KOPT-K1 (cell line): ENCODE measurements around the gene ABCD3.
"Not testable (repeated sequence)": the region's sequence is repeated elsewhere in the genome, so short reads cannot be mapped to it uniquely, and the experiment has no call there.

ENCODE experiments used
- H3K27ac ChIP-seq: fragments of 200-600 bp; sonication (generic); 2 replicates; pipeline ENCODE4 v1.5.1; 2016; ENCODE audit warnings: antibody characterized with exemption, mild to moderate bottlenecking, low read depth, low read length; ENCODE audit not compliant: poor library complexity, severe bottlenecking
- H3K36me3 ChIP-seq: fragments of 200-600 bp; sonication (generic); 2 replicates; pipeline ENCODE4 v1.5.1; 2017; ENCODE audit warnings: antibody characterized with exemption, mild to moderate bottlenecking, low read length, moderate library complexity; ENCODE audit not compliant: insufficient read depth
- H3K9me3 ChIP-seq: fragments of 200-600 bp; sonication (generic); 2 replicates; pipeline ENCODE4 v1.5.1; 2017; ENCODE audit warnings: antibody characterized with exemption, low read length, mild to moderate bottlenecking; ENCODE audit not compliant: insufficient read depth, poor library complexity, severe bottlenecking

The ABCD3 gene

GRCh38 chr1:94428927-94429528 lies 10.8 kb downstream of the ABCD3 start:
- H3K27ac ChIP-seq: not testable (repeated sequence)
- Histone ChIP-seq H3K36me3 (peaks cover 13% of the 10 kb centered on the region; the same call in 1 of the 2 replicates), H3K9me3 (peaks cover 41% of the 10 kb centered on the region)

GRCh38 chr1:94430066-94430465 lies 11.9 kb downstream of the ABCD3 start:
- H3K9me3 ChIP-seq: peaks cover 41% of the 10 kb centered on the region
- not testable (repeated sequence) for H3K27ac ChIP-seq
- H3K36me3 ChIP-seq: peaks cover 13% of the 10 kb centered on the region; the same call in 1 of the 2 replicates

- Histone ChIP-seq H3K9me3 (peaks cover 56% of the 10 kb centered on the region), H3K36me3 (peaks cover 8% of the 10 kb centered on the region; the same call in 1 of the 2 replicates), H3K27ac (no peak overlapping the region)
These were observed 15.7 kb downstream of the ABCD3 start for GRCh38 chr1:94433866-94434265.

DNA sequence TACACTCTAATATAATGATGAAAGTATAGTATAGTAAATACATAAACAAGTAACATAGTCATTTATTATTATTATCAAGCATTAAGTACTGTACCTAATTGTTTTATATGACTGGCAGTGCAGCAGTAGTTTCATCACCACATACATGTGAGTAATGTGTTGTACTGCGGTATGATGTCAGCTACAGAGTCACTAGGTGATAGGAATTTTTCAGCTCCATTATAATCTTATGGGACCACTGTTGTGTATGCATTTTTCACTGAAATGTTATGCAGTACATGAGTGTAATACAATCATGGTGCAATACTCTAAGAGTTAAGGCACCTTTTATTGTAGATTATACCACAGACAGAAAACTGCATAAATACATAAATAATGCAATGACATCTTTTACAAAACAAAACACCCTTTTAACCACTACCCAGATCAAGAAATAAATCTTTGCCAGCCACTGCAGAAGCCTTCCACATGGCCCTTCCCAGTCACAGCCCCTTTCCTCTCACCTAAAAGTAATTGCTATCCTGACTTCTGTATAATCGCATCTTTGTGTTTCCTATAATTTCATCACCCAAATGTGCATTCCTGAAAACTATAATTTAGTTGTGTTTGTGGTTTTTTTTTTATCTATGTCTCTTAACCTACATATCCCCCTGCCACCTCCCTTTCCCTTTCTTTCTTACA lies 16.3 kb downstream of the ABCD3 start:
- H3K9me3 ChIP-seq: peaks cover 50% of the 10 kb centered on the region
- no peak overlapping the region for H3K27ac ChIP-seq
- H3K36me3 ChIP-seq: 0 out of 2 replicates have a peak, but pooled peaks cover 7% of the 10 kb centered on the region

DNA sequence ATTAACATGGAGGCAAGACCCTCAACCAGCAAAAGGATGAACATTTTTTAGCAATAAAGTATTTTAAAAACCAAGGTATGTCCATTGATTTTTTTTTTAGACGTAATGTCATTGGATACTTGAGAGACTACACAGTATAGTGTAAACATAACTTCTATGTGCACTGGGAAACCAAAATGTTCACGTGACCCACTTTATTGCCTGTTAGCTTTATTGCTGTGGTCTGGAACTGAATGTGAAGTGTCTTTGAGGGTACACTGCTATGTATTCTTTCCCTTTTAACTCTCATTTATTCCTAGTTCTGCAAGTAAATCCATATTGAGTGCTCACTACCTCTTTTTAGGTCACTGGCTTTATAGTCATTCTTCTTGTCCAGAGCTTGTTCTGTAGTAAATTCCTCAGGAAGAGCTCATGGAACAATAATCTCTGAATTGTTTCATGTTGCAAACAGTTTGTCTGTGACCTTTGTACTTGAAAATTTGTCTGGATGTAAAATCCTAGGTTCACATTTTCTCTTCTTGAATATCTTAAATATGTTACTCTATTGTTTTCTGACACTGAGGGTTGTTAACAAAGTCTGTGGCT lies 20.6 kb downstream of the ABCD3 start:
- no peak overlapping the region for H3K27ac ChIP-seq
- 0 out of 2 replicates have a peak, but pooled peaks cover 4% of the 10 kb centered on the region for H3K36me3 ChIP-seq
- H3K9me3 ChIP-seq: peaks cover 68% of the 10 kb centered on the region

DNA sequence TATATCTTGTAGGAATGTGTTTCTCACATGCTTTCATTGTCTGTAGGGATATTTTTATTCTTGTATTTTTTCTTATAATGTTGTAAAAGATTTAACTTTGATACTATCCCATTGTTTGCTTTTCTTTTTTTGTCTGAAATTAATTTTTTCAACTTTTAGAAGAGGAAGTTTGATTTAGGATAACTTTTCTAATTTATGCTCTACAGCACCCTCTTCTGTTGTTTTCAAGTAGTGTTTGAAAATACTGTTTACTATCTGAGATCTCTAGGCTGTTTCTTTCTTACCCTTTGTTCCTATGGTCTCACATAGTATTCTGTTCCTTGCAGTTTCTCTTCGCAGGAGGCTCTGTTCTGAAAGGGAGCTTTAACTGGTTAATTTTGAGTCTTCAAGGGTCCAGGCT lies 21.9 kb downstream of the ABCD3 start:
- H3K27ac ChIP-seq: no peak overlapping the region
- H3K36me3 ChIP-seq: 0 out of 2 replicates have a peak, but pooled peaks cover 4% of the 10 kb centered on the region
- peaks cover 80% of the 10 kb centered on the region for H3K9me3 ChIP-seq

GRCh38 chr1:94443067-94443466 lies 24.9 kb downstream of the ABCD3 start:
- peaks cover 80% of the 10 kb centered on the region for H3K9me3 ChIP-seq
- H3K36me3 ChIP-seq, H3K27ac ChIP-seq: not testable (repeated sequence)

GRCh38 chr1:94444819-94445218 lies 26.6 kb downstream of the ABCD3 start:
- Histone ChIP-seq H3K9me3 (peaks cover 94% of the 10 kb centered on the region), H3K36me3 (peaks cover 24% of the 10 kb centered on the region)
- H3K27ac ChIP-seq: not testable (repeated sequence)

DNA sequence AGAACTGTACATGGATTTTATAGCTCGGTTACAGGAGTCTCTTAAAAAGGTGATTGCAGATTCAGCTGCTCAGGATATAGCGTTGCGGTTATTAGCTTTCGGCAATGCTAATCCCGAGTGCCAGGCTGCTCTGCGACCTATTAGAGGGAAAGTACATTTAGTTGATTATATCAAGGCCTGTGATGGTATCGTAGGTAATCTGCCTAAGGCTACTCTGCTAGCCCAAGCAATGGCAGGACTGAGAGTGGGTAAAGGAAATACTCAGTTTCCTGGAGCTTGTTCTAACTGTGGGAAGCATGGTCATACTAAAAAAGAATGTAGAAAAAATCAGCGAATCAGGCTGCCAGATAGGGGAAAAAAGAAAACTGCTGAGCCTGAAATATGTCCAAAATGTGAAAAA lies 27.5 kb downstream of the ABCD3 start:
- Histone ChIP-seq H3K36me3 (peaks cover 30% of the 10 kb centered on the region), H3K9me3 (peaks cover 94% of the 10 kb centered on the region)
- not testable (repeated sequence) for H3K27ac ChIP-seq

DNA sequence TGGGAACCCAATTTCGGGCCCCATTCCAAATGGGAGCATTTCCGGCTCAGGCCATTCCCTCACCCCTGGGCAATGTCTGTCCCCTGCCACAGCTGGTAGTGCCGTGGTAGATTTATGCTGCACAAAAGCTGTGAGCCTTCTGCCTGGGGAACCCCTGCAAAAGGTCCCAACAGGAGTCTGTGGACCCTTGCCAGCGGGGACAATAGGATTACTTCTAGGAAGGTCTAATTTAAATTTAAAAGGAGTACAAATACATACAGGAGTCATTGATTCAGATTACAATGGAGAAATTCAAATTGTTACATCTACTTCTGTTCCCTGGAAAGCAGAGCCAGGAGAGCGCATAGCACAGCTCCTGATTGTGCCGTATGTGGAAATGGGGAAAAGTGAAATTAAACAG lies 28.0 kb downstream of the ABCD3 start:
- H3K36me3 ChIP-seq: peaks cover 34% of the 10 kb centered on the region
- not testable (repeated sequence) for H3K27ac ChIP-seq
- H3K9me3 ChIP-seq: peaks cover 97% of the 10 kb centered on the region

DNA sequence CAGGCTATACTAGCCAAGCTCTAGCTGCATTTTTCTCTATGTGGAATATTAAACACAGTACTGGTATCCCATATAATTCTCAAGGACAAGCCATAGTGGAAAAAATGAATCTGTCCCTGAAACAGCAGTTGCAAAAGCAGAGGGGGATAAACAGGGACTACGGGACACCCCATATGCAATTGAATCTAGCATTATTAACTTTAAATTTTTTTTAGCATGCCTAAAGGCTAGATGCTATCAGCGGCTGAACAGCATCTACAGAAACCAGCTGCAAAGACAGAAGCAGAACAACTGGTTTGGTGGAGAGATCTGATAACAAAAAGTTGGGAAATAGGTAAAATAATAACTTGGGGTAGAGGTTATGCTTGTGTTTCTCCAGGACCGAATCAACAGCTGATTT lies 30.6 kb downstream of the ABCD3 start:
- peaks cover 97% of the 10 kb centered on the region for H3K9me3 ChIP-seq
- not testable (repeated sequence) for H3K27ac ChIP-seq
- H3K36me3 ChIP-seq: peaks cover 53% of the 10 kb centered on the region

DNA sequence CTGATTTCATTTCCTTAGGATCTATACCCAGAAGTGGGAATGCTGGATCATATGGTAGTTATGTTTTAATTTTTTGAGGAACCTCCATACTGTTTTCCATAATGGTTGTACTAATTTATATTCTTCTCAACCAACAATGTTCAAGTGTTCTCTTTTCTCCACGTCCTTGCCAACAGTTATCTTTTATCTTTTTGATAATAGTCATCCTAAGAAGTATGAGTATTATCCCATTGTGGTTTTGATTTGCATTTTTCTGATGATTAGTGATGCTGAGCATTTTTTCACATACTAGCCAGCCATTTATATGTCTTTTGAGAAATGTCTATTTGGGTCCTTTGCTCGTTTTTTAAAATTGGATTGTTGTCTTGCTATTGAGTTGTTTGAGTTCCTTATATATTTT lies 38.5 kb downstream of the ABCD3 start:
- Histone ChIP-seq H3K9me3 (peaks cover 20% of the 10 kb centered on the region), H3K36me3 (peaks cover 49% of the 10 kb centered on the region), H3K27ac (no peak overlapping the region)

DNA sequence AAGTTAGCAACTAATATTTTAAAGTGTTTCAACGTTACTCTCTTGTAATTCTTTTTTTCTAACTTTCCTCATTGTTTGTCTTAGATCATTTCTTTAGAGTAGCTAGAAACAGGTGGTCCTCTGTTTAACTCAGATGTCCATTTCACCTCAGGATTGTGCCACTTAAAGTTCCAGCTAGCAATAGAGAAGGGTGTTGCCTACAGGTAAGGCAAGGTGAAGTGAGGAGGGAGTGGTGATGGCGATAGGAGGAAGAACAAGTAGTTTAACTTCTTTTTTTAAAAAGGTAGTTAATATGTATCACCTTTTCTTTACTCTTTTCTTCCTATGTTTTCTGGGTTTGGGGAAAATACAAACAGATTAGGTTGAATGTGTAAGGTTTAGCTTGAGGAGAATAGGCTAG lies 44.4 kb downstream of the ABCD3 start:
- no peaks in the 10 kb centered on the region for H3K9me3 ChIP-seq
- H3K36me3 ChIP-seq: peaks cover 74% of the 10 kb centered on the region
- H3K27ac ChIP-seq: no peak overlapping the region

DNA sequence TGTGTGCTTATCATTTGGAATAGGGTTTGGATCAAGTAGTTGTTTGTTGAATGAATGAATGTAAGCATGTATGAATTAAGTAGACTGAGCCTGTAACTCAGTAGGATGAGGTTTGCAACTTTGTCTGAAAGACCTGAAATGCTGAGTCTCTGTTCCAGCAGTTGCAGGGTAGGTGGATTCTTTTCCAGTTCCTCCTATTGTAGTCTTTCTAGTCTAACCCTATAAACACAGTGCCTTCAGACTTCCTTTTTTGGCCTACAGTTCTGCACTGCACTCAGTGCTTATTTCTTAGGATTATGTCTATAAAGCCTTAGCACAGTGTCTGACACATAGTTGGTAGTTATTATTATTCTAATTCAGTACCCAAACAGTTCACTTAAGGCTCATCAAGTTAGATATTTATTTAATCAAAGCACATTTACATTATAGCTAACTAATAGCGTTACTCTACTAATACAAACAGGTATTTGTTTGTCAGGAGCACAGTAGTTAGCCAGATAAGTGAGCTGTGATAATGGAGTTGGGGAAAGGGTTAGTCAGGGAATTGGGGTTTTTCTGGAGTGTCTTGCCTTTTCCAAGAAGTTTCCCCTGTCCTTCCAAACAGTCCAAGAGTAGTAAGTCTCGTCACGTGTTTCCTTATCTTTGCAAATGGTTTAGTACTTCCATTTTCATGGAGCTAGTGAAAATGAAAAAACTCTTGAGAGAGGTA lies 45.0 kb downstream of the ABCD3 start:
- H3K9me3 ChIP-seq: no peaks in the 10 kb centered on the region
- peaks cover 74% of the 10 kb centered on the region for H3K36me3 ChIP-seq
- H3K27ac ChIP-seq: no peak overlapping the region

DNA sequence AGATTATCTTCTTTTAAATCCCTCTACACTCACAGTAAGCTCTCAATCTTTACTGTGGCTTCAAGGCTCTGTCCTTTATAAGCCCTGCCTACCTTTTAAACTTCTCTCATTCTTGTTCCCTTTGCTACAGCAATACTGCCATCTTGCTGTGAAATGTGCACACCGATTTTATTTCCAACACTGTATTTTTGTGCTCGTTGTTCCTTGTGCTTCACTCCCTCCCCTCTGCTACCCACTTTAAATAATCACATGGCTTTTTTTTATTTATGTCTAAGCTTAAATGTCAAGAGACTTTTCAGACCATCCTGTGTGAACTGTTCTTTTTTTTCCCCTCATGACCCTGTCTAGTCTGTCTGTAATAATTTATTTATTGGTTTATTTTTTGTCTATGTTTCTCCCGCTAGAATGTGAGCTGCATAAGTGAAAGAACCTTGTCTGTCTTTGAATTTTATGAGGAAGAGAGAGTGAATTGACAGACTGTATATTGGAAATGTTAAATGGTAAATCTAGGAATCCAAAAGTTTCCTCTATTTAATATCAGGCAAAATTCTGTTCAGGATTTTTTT lies 45.7 kb downstream of the ABCD3 start:
- H3K9me3 ChIP-seq: no peaks in the 10 kb centered on the region
- H3K27ac ChIP-seq: no peak overlapping the region
- H3K36me3 ChIP-seq: peaks cover 72% of the 10 kb centered on the region
